Activated CD4-positive, alpha-beta memory T cell treated with anti-CD3 and anti-CD28 coated beads, Interleukin-2, amount 10 ng/mL, durations not matched to agents 7 days and 5 days (primary cell): ENCODE results near the gene MEIS1. TPM values are rescaled to one million over a fixed set of nuclear protein-coding genes. Genes with fewer than 3 reads are reported as not detected.
"Not testable (repeated sequence)": the region's sequence is repeated elsewhere in the genome, so short reads cannot be mapped to it uniquely, and the experiment has no call there.

Source experiments
- CTCF ChIA-PET: fragments of 350-600 bp; sonication (Branson Sonifier 250); formaldehyde crosslinking; loops from one replicate; lab custom pipeline; 2021; ENCODE audit warnings: antibody characterized with exemption, inconsistent platforms; lab: Charles Lee
- POLR2A ChIA-PET: fragments of 350-600 bp; sonication (Branson Sonifier 250); formaldehyde crosslinking; loops from one replicate; lab custom pipeline; 2021; ENCODE audit warnings: antibody characterized with exemption; lab: Charles Lee
- DNase-seq: peaks from one replicate; pipeline ENCODE4 v3.0.0-alpha.2; 2020
- H3K27ac Mint-ChIP-seq: one replicate; pipeline ENCODE4 v1.8.0; 2021; ENCODE audit warnings: mild to moderate bottlenecking, mixed read lengths
- H3K27me3 Mint-ChIP-seq: one replicate; pipeline ENCODE4 v1.8.0; 2021; ENCODE audit warnings: mixed read lengths
- H3K36me3 Mint-ChIP-seq: one replicate; pipeline ENCODE4 v1.8.0; 2021; ENCODE audit warnings: low read depth, mixed read lengths
- H3K4me1 Mint-ChIP-seq: one replicate; pipeline ENCODE4 v1.8.0; 2021; ENCODE audit warnings: mixed read lengths
- H3K4me3 Mint-ChIP-seq: one replicate; pipeline ENCODE4 v1.8.0; 2021; ENCODE audit warnings: mild to moderate bottlenecking, mixed read lengths
- H3K9me3 Mint-ChIP-seq: one replicate; pipeline ENCODE4 v1.8.0; 2021; ENCODE audit warnings: mixed read lengths
- total RNA-seq, 2 experiments: library from RNA; stranded (reverse); gene quantifications; one replicate each; pipeline ENCODE4 v1.2.3, GENCODE V29; 2021

MEIS1 gene
- total RNA-seq, 2 experiments from 2014 or later = not detected

DNA sequence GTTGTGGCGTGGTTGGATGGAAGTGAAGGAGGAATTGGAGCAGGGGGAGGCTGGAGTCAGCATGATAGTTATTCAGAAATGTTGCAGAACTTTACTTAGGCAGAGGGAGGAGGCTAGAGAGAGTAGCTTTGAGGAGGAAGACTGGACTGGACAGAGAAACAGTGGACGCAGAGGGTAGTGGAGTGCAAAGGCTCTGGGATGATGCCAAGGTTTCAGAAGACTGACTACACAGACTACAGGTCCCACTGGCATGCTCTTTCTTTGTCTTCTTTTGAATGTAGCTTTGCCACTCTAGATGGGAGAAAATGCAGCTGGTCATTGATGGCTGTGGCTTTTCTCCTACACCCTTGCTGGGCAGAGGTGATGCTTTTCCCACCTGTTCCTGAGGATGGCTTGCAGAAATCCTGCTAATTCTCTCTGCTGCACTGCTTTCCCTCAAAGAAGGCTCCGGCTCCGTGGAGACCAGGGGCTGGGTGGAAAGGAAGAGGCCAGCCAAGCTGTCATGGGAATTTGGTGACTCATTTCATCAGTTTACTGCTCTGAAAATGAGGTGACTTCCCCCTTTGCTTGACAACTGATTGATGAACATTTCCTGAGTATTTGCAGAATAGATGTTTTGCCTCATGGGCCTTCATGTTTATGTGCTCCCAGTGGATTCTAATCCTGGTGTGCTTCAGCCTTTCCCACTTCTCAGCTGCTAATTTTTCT lies 42.4 kb downstream of the MEIS1 start:
- Mint-ChIP-seq H3K4me1 (no peaks in the 10 kb centered on the region), H3K9me3 (no peaks in the 10 kb centered on the region), H3K36me3 (no peaks in the 10 kb centered on the region), H3K4me3 (no peak overlapping the region), H3K27me3 (no peaks in the 10 kb centered on the region), H3K27ac (no peak overlapping the region)
- CTCF ChIA-PET = no interaction called here
- no peak for DNase-seq
- POLR2A ChIA-PET = no interaction called here

GRCh38 chr2:66478299-66478698 lies 43.4 kb downstream of the MEIS1 start:
- H3K27ac Mint-ChIP-seq = no peak overlapping the region
- ChIA-PET CTCF (no interaction called here), POLR2A (no interaction called here)
- H3K4me1 Mint-ChIP-seq = no peaks in the 10 kb centered on the region
- H3K9me3 Mint-ChIP-seq = no peaks in the 10 kb centered on the region
- no peak for DNase-seq
- H3K4me3 Mint-ChIP-seq = no peak overlapping the region
- H3K36me3 Mint-ChIP-seq = no peaks in the 10 kb centered on the region
- H3K27me3 Mint-ChIP-seq = no peaks in the 10 kb centered on the region

- H3K4me3 Mint-ChIP-seq = no peak overlapping the region
- H3K9me3 Mint-ChIP-seq = no peaks in the 10 kb centered on the region
- no peak for DNase-seq
- H3K27ac Mint-ChIP-seq = no peak overlapping the region
- ChIA-PET CTCF (no interaction called here), POLR2A (no interaction called here)
- no peaks in the 10 kb centered on the region for H3K4me1 Mint-ChIP-seq
- H3K27me3 Mint-ChIP-seq = no peaks in the 10 kb centered on the region
- no peaks in the 10 kb centered on the region for H3K36me3 Mint-ChIP-seq
Observed at GRCh38 chr2:66478731-66479316, 43.9 kb downstream of the MEIS1 start.

DNA sequence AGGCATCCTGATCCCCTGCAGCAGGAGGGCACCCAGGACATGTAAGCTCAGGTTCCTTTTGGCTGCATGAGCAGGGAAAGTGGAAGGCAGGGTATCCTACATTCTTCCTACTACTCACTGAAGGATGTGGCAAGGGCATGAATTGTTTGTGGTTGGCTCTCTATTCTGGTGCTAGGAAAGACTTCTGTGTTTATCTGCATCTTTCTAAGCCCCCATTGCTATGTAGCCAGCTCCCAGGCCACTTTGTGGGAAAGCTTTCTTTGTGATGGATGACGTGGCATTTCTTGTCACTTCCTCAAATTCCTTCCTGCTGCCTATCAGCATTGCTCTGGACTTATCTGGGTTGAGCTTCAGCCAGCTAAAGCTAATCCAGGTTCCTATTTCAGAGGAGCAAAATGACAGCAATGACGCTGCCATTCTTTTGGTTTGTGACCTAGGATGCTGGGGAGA lies 46.2 kb downstream of the MEIS1 start:
- no peaks in the 10 kb centered on the region for H3K36me3 Mint-ChIP-seq
- H3K27ac Mint-ChIP-seq = no peak overlapping the region
- ChIA-PET CTCF (no interaction called here), POLR2A (no interaction called here)
- no peak for DNase-seq
- no peaks in the 10 kb centered on the region for H3K9me3 Mint-ChIP-seq
- H3K4me1 Mint-ChIP-seq = no peaks in the 10 kb centered on the region
- no peak overlapping the region for H3K4me3 Mint-ChIP-seq
- H3K27me3 Mint-ChIP-seq = no peaks in the 10 kb centered on the region

DNA sequence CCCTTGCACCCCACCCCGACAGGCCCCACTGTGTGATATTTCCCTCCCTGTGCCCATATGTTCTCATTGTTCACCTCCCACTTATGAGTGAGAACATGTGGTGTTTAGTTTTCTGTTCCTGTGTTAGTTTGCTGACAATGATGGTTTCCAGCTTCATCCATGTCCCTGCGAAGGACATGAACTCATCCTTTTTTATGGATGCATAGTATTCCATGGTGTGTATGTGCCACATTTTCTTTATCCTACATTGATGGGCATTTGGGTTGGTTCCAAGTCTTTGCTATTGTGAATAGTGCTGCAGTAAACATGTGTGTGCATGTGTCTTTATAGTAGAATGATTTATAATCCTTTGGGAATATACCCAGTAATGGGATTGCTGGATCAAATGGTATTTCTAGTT lies 50.3 kb downstream of the MEIS1 start:
- H3K36me3 Mint-ChIP-seq, H3K4me3 Mint-ChIP-seq, DNase-seq, POLR2A ChIA-PET, CTCF ChIA-PET, H3K9me3 Mint-ChIP-seq, H3K4me1 Mint-ChIP-seq, H3K27me3 Mint-ChIP-seq, H3K27ac Mint-ChIP-seq: not testable (repeated sequence)

GRCh38 chr2:66488946-66489345 lies 54.0 kb downstream of the MEIS1 start:
- Mint-ChIP-seq H3K27ac (no peak overlapping the region), H3K4me3 (no peak overlapping the region), H3K4me1 (no peaks in the 10 kb centered on the region), H3K9me3 (no peaks in the 10 kb centered on the region), H3K36me3 (no peaks in the 10 kb centered on the region), H3K27me3 (no peaks in the 10 kb centered on the region)
- CTCF ChIA-PET = no interaction called here
- DNase-seq = no peak
- POLR2A ChIA-PET = no interaction called here

DNA sequence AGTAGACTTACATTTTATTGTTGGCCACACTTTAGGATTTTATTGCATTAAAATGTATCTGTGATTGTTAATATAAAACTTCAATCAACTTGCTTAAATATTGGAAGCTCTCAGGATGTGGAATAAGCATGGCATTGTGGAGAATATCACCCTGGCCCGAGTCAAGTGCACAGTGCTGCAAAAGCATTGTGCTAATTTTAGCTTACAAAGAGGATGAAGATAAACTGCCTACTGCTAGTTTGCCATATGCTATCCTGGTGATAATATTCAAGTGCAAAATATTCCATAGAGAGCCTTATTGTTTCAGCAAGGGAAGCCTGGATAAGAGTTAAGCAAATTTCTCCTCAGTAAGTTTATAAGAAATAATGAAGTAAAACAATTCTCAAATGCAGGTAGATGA lies 54.5 kb downstream of the MEIS1 start:
- Mint-ChIP-seq H3K27ac (no peak overlapping the region), H3K36me3 (no peaks in the 10 kb centered on the region), H3K9me3 (no peaks in the 10 kb centered on the region), H3K4me3 (no peak overlapping the region), H3K4me1 (no peaks in the 10 kb centered on the region), H3K27me3 (no peaks in the 10 kb centered on the region)
- ChIA-PET POLR2A (no interaction called here), CTCF (no interaction called here)
- no peak for DNase-seq

GRCh38 chr2:66490588-66491001 lies 55.7 kb downstream of the MEIS1 start:
- Mint-ChIP-seq H3K4me1 (no peaks in the 10 kb centered on the region), H3K4me3 (no peak overlapping the region), H3K36me3 (no peaks in the 10 kb centered on the region), H3K27me3 (no peaks in the 10 kb centered on the region), H3K9me3 (no peaks in the 10 kb centered on the region), H3K27ac (no peak overlapping the region)
- ChIA-PET POLR2A (no interaction called here), CTCF (no interaction called here)
- no peak for DNase-seq

DNA sequence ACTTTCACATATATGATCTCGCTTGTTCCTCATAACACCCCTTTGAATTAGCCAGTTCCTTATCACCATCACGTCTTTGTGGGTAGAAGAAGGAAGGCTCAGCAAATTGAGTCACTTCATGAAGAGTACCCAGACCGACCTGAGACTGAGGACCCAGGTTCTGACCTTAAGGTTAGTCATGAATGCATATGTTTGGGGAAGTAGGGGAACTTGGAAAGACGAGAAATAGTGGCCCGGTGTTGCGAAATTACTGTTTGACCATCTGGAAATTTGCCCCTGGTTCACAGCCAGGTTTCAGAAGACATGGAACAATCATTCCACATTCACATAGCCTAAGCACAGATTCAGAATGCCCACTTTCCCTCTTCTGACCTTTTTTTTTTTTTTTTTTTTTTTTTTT lies 59.8 kb downstream of the MEIS1 start:
- H3K27ac Mint-ChIP-seq = no peak overlapping the region
- POLR2A ChIA-PET = no interaction called here
- H3K9me3 Mint-ChIP-seq = no peaks in the 10 kb centered on the region
- H3K27me3 Mint-ChIP-seq = no peaks in the 10 kb centered on the region
- no peak for DNase-seq
- CTCF ChIA-PET = no interaction called here
- H3K4me1 Mint-ChIP-seq = no peaks in the 10 kb centered on the region
- H3K36me3 Mint-ChIP-seq = no peaks in the 10 kb centered on the region
- no peak overlapping the region for H3K4me3 Mint-ChIP-seq

DNA sequence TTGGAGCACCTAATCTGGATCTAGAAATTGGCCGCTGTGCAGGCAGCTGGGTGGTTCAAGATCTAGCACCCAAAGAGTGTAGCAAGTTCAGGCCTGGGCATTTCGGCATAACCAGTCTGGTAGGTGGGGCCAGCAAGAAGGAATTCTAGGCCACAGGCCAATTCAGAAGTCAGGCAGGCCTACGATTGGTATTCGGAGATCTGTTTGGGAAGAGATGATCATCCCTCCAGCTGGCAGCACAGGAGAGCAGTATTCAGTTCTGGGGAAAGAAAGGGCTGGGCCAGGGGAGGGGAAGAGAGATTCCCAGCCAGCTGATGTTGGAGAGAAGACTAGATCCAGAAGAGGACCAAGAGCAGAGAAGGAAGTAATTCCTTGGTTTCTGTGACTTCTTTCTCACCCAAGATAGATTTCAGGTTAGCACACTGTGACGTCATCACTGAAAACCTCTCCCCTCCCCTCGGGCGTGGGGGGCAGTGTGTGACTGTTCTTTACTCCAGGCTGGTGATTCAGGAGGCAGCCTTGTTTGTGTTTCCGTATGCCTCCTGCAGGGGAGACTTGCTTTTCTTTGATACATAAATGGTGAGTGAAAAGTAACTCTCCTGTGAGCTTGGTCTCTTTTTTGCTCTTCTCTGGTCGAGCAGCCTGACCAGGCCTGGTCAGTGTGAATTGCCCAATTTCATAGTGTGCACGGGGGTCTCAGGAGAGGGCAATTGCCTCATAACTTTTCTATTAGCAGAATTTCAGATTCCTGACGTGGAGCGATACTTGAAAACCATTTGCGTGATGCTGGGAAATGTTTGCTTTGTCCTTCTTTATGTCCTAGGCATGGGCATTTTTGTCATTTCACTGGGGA lies 61.1 kb downstream of the MEIS1 start:
- Mint-ChIP-seq H3K4me3 (no peak overlapping the region), H3K27ac (no peak overlapping the region), H3K9me3 (no peaks in the 10 kb centered on the region), H3K36me3 (no peaks in the 10 kb centered on the region), H3K27me3 (no peaks in the 10 kb centered on the region), H3K4me1 (no peaks in the 10 kb centered on the region)
- ChIA-PET CTCF (no interaction called here), POLR2A (no interaction called here)
- no peak for DNase-seq

GRCh38 chr2:66496670-66497420 lies 61.9 kb downstream of the MEIS1 start:
- POLR2A ChIA-PET = no interaction called here
- Mint-ChIP-seq H3K4me3 (no peak overlapping the region), H3K27ac (no peak overlapping the region), H3K36me3 (no peaks in the 10 kb centered on the region), H3K9me3 (no peaks in the 10 kb centered on the region), H3K4me1 (no peaks in the 10 kb centered on the region), H3K27me3 (no peaks in the 10 kb centered on the region)
- CTCF ChIA-PET = no interaction called here
- no peak for DNase-seq

- H3K9me3 Mint-ChIP-seq = no peaks in the 10 kb centered on the region
- no peak overlapping the region for H3K27ac Mint-ChIP-seq
- H3K36me3 Mint-ChIP-seq = no peaks in the 10 kb centered on the region
- H3K4me1 Mint-ChIP-seq = no peaks in the 10 kb centered on the region
- H3K27me3 Mint-ChIP-seq = no peaks in the 10 kb centered on the region
- POLR2A ChIA-PET = no interaction called here
- H3K4me3 Mint-ChIP-seq = no peak overlapping the region
- DNase-seq = no peak
- CTCF ChIA-PET = no interaction called here
Observed at GRCh38 chr2:66497431-66498288, 62.7 kb downstream of the MEIS1 start.
